Testis (tissue), 2 donors: ENCODE results near the gene MEGF11.

Experiments
- CTCF ChIP-seq, 3 experiments: fragments of 450-650 bp in 2 of 3; fragments of 200-600 bp in 1 of 3; sonication (generic) in 1 of 3; IDR thresholded peaks; one replicate each; pipeline ENCODE4 v1.5.1; 2016 to 2019; ENCODE audit warnings: antibody characterized with exemption in 3 of 3, mild to moderate bottlenecking in 2 of 3, moderate library complexity in 1 of 3
- POLR2A ChIP-seq: fragments of 450-650 bp; IDR thresholded peaks from one replicate; pipeline ENCODE4 v1.6.1; 2017; ENCODE audit warnings: antibody characterized with exemption, mild to moderate bottlenecking, moderate library complexity

GRCh38 chr15:66220601-66221000 lies 32.9 kb downstream of the MEGF11 start:
- TF ChIP-seq CTCF (IDR thresholded peaks at IDR 0.05) = no peak
- TF ChIP-seq POLR2A = no peak
